CD4-positive, alpha-beta T cell treated with Interleukin-2 at 100 ng/mL for 4 hours (primary cell): ENCODE results near the gene MGRN1.

ENCODE experiments used
- DNase-seq: peaks from one replicate; pipeline ENCODE4 v3.0.0-alpha.2; 2020; ENCODE audit warnings: low spot score

The MGRN1 gene

GRCh38 chr16:4624015-4624826 is at the start of gene MGRN1:
TSS of gene MGRN1 (plus strand) at chr16:4624826. CDS start at chr16:4624961, 135 bp downstream.
- DNase-seq = peak; percentile 95

- DNase-seq = no peak
Observed at GRCh38 chr16:4574919-4575705, 49.5 kb upstream of the MGRN1 start.

- no peak for DNase-seq
Observed at GRCh38 chr16:4576008-4576407, 48.6 kb upstream of the MGRN1 start.

- DNase-seq = no peak
Observed at GRCh38 chr16:4578961-4579530, 45.6 kb upstream of the MGRN1 start.

GRCh38 chr16:4580250-4580649 is 44.4 kb upstream of the MGRN1 start:
- no peak for DNase-seq

- DNase-seq = no peak
Observed at GRCh38 chr16:4583906-4584305, 40.7 kb upstream of the MGRN1 start.

GRCh38 chr16:4586291-4586690 is 38.3 kb upstream of the MGRN1 start:
- DNase-seq = no peak

GRCh38 chr16:4588386-4588785 is 36.2 kb upstream of the MGRN1 start:
- DNase-seq = no peak

GRCh38 chr16:4588961-4589360 is 35.7 kb upstream of the MGRN1 start:
- no peak for DNase-seq

GRCh38 chr16:4591191-4591590 is 33.4 kb upstream of the MGRN1 start:
- DNase-seq = no peak

- DNase-seq = no peak
Observed at GRCh38 chr16:4591706-4592470, 32.7 kb upstream of the MGRN1 start.

GRCh38 chr16:4593086-4593485 is 31.5 kb upstream of the MGRN1 start:
- DNase-seq = no peak

GRCh38 chr16:4594433-4595410 is 29.9 kb upstream of the MGRN1 start:
- DNase-seq = no peak

GRCh38 chr16:4597174-4597573 is 27.5 kb upstream of the MGRN1 start:
- DNase-seq = no peak

GRCh38 chr16:4599037-4599436 is 25.6 kb upstream of the MGRN1 start:
- no peak for DNase-seq

- DNase-seq = no peak
Observed at GRCh38 chr16:4599545-4599944, 25.1 kb upstream of the MGRN1 start.

- no peak for DNase-seq
Observed at GRCh38 chr16:4601036-4601863, 23.4 kb upstream of the MGRN1 start.

- DNase-seq = no peak
Observed at GRCh38 chr16:4601864-4602186, 22.8 kb upstream of the MGRN1 start.

GRCh38 chr16:4602331-4602730 is 22.3 kb upstream of the MGRN1 start:
- no peak for DNase-seq

- no peak for DNase-seq
Observed at GRCh38 chr16:4603624-4604170, 20.9 kb upstream of the MGRN1 start.
